H9 (cell line): ENCODE measurements around the gene TSNAX. TPM values are rescaled to one million over a fixed set of nuclear protein-coding genes. Genes with fewer than 3 reads are reported as not detected.

Experiments
- DNase-seq: peaks from one replicate; pipeline ENCODE4 v3.0.0-alpha.2; 2017
- H2AFZ ChIP-seq: one replicate; pipeline ENCODE4 v1.6.1; 2013; ENCODE audit warnings: mild to moderate bottlenecking, low read length, control low read depth, moderate library complexity
- H2AK5ac ChIP-seq: 2 replicates; pipeline ENCODE4 v1.6.1; 2013; ENCODE audit warnings: low read length, control low read depth, mixed read lengths; ENCODE audit not compliant: insufficient read length
- H2BK120ac ChIP-seq: one replicate; pipeline ENCODE4 v1.6.1; 2013; ENCODE audit warnings: low read depth, mild to moderate bottlenecking, low read length, control low read depth, inconsistent platforms; ENCODE audit not compliant: poor library complexity, severe bottlenecking
- H2BK12ac ChIP-seq: 2 replicates; pipeline ENCODE4 v1.6.1; 2013; ENCODE audit warnings: low read length, control low read depth, mixed read lengths, low read depth; ENCODE audit not compliant: insufficient read length
- H2BK15ac ChIP-seq: 2 replicates; pipeline ENCODE4 v1.6.1; 2013; ENCODE audit warnings: low read depth, low read length, control low read depth
- H2BK20ac ChIP-seq: one replicate; pipeline ENCODE4 v1.6.1; 2013; ENCODE audit warnings: low read depth, mild to moderate bottlenecking, low read length, control low read depth, inconsistent platforms; ENCODE audit not compliant: poor library complexity, severe bottlenecking
- H2BK5ac ChIP-seq: 2 replicates; pipeline ENCODE4 v1.6.1; 2013; ENCODE audit warnings: low read length, control low read depth, mixed read lengths; ENCODE audit not compliant: insufficient read length
- H3K14ac ChIP-seq: 2 replicates; pipeline ENCODE4 v1.6.1; 2013; ENCODE audit warnings: low read length, control low read depth; ENCODE audit not compliant: insufficient read depth
- H3K18ac ChIP-seq: 2 replicates; pipeline ENCODE4 v1.6.1; 2013; ENCODE audit warnings: low read depth, mild to moderate bottlenecking, mixed read lengths, low read length, control low read depth; ENCODE audit not compliant: insufficient read length
- H3K23ac ChIP-seq: 2 replicates; pipeline ENCODE4 v1.6.1; 2013; ENCODE audit warnings: low read length, control low read depth, mixed read lengths, low read depth; ENCODE audit not compliant: insufficient read length
- H3K23me2 ChIP-seq: 2 replicates; pipeline ENCODE4 v1.6.1; 2013; ENCODE audit warnings: low read depth, mild to moderate bottlenecking, mixed read lengths, low read length, control low read depth; ENCODE audit not compliant: insufficient read length, poor library complexity, severe bottlenecking
- H3K27ac ChIP-seq: 2 replicates; pipeline ENCODE4 v1.5.1; 2013; ENCODE audit warnings: low read length, control low read depth, mixed read lengths, low read depth; ENCODE audit not compliant: insufficient read length
- H3K27me3 ChIP-seq: 2 replicates; pipeline ENCODE4 v1.6.1; 2013; ENCODE audit warnings: low read length, control low read depth, inconsistent platforms; ENCODE audit not compliant: insufficient read depth
- H3K4ac ChIP-seq: 2 replicates; pipeline ENCODE4 v1.6.1; 2013; ENCODE audit warnings: low read depth, mild to moderate bottlenecking, control low read depth, inconsistent platforms, low read length, moderate library complexity
- H3K4me1 ChIP-seq: 2 replicates; pipeline ENCODE4 v1.6.1; 2013; ENCODE audit warnings: low read length, control low read depth, inconsistent platforms; ENCODE audit not compliant: insufficient read depth
- H3K4me2 ChIP-seq: 2 replicates; pipeline ENCODE4 v1.6.1; 2013; ENCODE audit warnings: low read length, control low read depth, mixed read lengths; ENCODE audit not compliant: insufficient read length, insufficient read depth
- H3K56ac ChIP-seq: 2 replicates; pipeline ENCODE4 v1.6.1; 2013; ENCODE audit warnings: low read depth, mild to moderate bottlenecking, mixed read lengths, low read length, control low read depth; ENCODE audit not compliant: insufficient read length
- H3K79me1 ChIP-seq: 2 replicates; pipeline ENCODE4 v1.6.1; 2013; ENCODE audit warnings: low read depth, mild to moderate bottlenecking, moderate library complexity, low read length, control low read depth, inconsistent platforms; ENCODE audit not compliant: insufficient read depth, poor library complexity, severe bottlenecking
- H3K79me2 ChIP-seq: 2 replicates; pipeline ENCODE4 v1.6.1; 2013; ENCODE audit warnings: low read length, control low read depth, inconsistent platforms; ENCODE audit not compliant: insufficient read depth
- H3K9ac ChIP-seq: 2 replicates; pipeline ENCODE4 v1.6.1; 2013; ENCODE audit warnings: low read length, control low read depth, mixed read lengths; ENCODE audit not compliant: insufficient read length; ENCODE audit errors: extremely low read depth
- H3K9me3 ChIP-seq: one replicate; pipeline ENCODE4 v1.6.1; 2013; ENCODE audit warnings: low read depth, low read length, inconsistent platforms; ENCODE audit not compliant: control insufficient read depth
- H3T11ph ChIP-seq: one replicate; pipeline ENCODE4 v1.6.1; 2013; ENCODE audit warnings: mild to moderate bottlenecking, low read length, control low read depth, inconsistent platforms
- H4K20me1 ChIP-seq: one replicate; pipeline ENCODE4 v1.6.1; 2013; ENCODE audit not compliant: control insufficient read depth, insufficient read length, insufficient read depth
- H4K5ac ChIP-seq: 2 replicates; pipeline ENCODE4 v1.6.1; 2013; ENCODE audit warnings: low read depth, mild to moderate bottlenecking, mixed read lengths, low read length, control low read depth; ENCODE audit not compliant: insufficient read length
- H4K8ac ChIP-seq: replicated peaks from 2 replicates; pipeline ENCODE4 v1.6.1; 2013; ENCODE audit warnings: low read length, control low read depth, mixed read lengths, low read depth; ENCODE audit not compliant: insufficient read length
- H4K91ac ChIP-seq: 2 replicates; pipeline ENCODE4 v1.6.1; 2013; ENCODE audit warnings: low read depth, mild to moderate bottlenecking, moderate library complexity, mixed read lengths, low read length, control low read depth; ENCODE audit not compliant: insufficient read length
- H3K27ac Mint-ChIP-seq, 3 experiments: 2 replicates in 2 of 3; 3 replicates in 1 of 3; pipeline ENCODE4 v1.8.0; 2020 to 2021; ENCODE audit warnings: mixed read lengths in 3 of 3, mild to moderate bottlenecking in 1 of 3, moderate library complexity in 1 of 3
- H3K27me3 Mint-ChIP-seq: 2 replicates; pipeline ENCODE4 v1.8.0; 2021; ENCODE audit warnings: low read depth, mild to moderate bottlenecking, moderate library complexity, mixed read lengths
- H3K36me3 Mint-ChIP-seq, 3 experiments: 2 replicates in 2 of 3; 3 replicates in 1 of 3; pipeline ENCODE4 v1.8.0; 2020 to 2021; ENCODE audit warnings: low read depth in 3 of 3, mixed read lengths in 3 of 3; ENCODE audit not compliant: insufficient read depth in 1 of 3
- H3K4me1 Mint-ChIP-seq, 2 experiments: 2 replicates each; pipeline ENCODE4 v1.8.0; 2020; ENCODE audit warnings: mixed read lengths in 2 of 2
- H3K4me3 Mint-ChIP-seq, 2 experiments: 2 replicates in 1 of 2; 3 replicates in 1 of 2; pipeline ENCODE4 v1.8.0; 2020 to 2021; ENCODE audit warnings: mild to moderate bottlenecking in 2 of 2, mixed read lengths in 2 of 2, moderate library complexity in 1 of 2
- H3K9me3 Mint-ChIP-seq, 2 experiments: 2 replicates in 1 of 2; 3 replicates in 1 of 2; pipeline ENCODE4 v1.8.0; 2020; ENCODE audit warnings: mild to moderate bottlenecking in 2 of 2, mixed read lengths in 2 of 2, moderate library complexity in 1 of 2
- CTCF ChIP-seq: fragments of 200-600 bp; sonication (generic); conservative IDR thresholded peaks from 3 replicates; pipeline ENCODE4 v1.8.0; 2021; ENCODE audit warnings: antibody characterized with exemption, mild to moderate bottlenecking
- WGBS: extraction: QIAGEN DNeasy Blood & Tissue Kit; methylation state at CpG from one replicate; pipeline ENCODE4 v1.1.7; 2013; ENCODE audit warnings: missing lambda C conversion rate, low lambda C conversion rate, mixed read lengths; ENCODE audit not compliant: insufficient read length; ENCODE audit errors: extremely low coverage; 5-methylcytosine and 5-hydroxymethylcytosine counted together
- total RNA-seq: library from RNA; stranded (reverse); gene quantifications from 2 replicates; pipeline ENCODE4 v1.2.1, GENCODE V29; 2021

The TSNAX gene
- total RNA-seq, 1 experiment from 2014 or later: 39.9 TPM

DNA sequence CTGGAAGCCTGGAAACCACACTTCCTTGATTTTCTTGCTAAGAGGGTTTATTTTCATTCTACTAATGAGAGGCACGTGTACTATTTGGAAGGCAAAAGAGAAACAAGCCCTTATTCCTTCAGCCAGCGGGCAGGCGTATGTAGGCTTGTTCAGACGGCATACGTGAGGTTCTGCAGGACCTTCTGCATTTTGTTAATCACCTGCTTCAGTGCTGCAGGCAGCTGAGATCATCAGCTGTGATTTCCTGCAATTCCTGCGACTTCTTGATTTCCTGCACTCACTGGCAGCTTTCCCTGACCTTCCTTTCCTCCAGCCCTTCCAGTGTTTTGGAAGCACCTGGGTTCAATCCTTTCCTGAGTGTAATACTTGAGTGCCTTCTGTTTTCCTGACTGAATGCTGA is 43.4 kb downstream of the TSNAX start:
- Histone ChIP-seq H3K27ac (no peak overlapping the region), H2BK15ac (no peak overlapping the region), H2BK120ac (no peak overlapping the region), H3K56ac (no peak overlapping the region), H2AFZ (no peak overlapping the region), H4K20me1 (no peaks in the 10 kb centered on the region), H3K9ac (no peak overlapping the region), H3K79me2 (no peaks in the 10 kb centered on the region), H2BK12ac (no peak overlapping the region), H4K8ac (no peak overlapping the region), H3K14ac (no peak overlapping the region), H4K5ac (no peak overlapping the region), H3K4me2 (no peak overlapping the region), H2BK5ac (no peak overlapping the region), H3K23me2 (no peaks in the 10 kb centered on the region), H3K79me1 (no peaks in the 10 kb centered on the region), H2BK20ac (no peak overlapping the region), H4K91ac (no peak overlapping the region), H3K27me3 (no peaks in the 10 kb centered on the region), H3K4me1 (no peaks in the 10 kb centered on the region), H3K18ac (no peak overlapping the region), H3K9me3 (no peaks in the 10 kb centered on the region), H3K4ac (no peak overlapping the region), H2AK5ac (no peak overlapping the region), H3T11ph (no peak overlapping the region), H3K23ac (no peak overlapping the region)
- Mint-ChIP-seq H3K4me3 (no peak overlapping the region), H3K27me3 (no peaks in the 10 kb centered on the region), H3K9me3 (no peaks in the 10 kb centered on the region; a peak in 1 of 5 replicates), H3K4me1 (no peaks in the 10 kb centered on the region), H3K27ac (no peak overlapping the region), H3K36me3 (peaks cover 7 to 11% (median 10%) of the 10 kb centered on the region in 3 experiments; a peak in 5 of 7 replicates)
- WGBS: no CpG with 5 or more reads among the region's 6 CpGs
- DNase-seq: no peak
- TF ChIP-seq CTCF: no peak
